GM23248 (cell line): Measurements from ENCODE around the gene APBA2. TPM values are rescaled to one million over a fixed set of nuclear protein-coding genes. Genes with fewer than 3 reads are reported as not detected.

ENCODE experiments used
- DNase-seq: peaks from one replicate; pipeline ENCODE4 v3.0.0-alpha.2; 2015
- H2AFZ ChIP-seq: fragments of 200-600 bp; sonication (generic); 2 replicates; pipeline ENCODE4 v1.6.1; 2016; ENCODE audit warnings: antibody characterized with exemption
- H3F3A ChIP-seq: fragments of 200-600 bp; sonication (generic); 2 replicates; pipeline ENCODE4 v1.6.1; 2016; ENCODE audit warnings: mild to moderate bottlenecking, antibody characterized with exemption, mixed run types; ENCODE audit not compliant: insufficient read depth
- H3K27ac ChIP-seq: fragments of 200-600 bp; sonication (generic); 2 replicates; pipeline ENCODE4 v1.5.1; 2016; ENCODE audit warnings: mild to moderate bottlenecking
- H3K27me3 ChIP-seq: fragments of 200-600 bp; sonication (generic); replicated peaks from 2 replicates; pipeline ENCODE4 v1.6.1; 2016; ENCODE audit warnings: mild to moderate bottlenecking; ENCODE audit not compliant: insufficient read depth
- H3K36me3 ChIP-seq: fragments of 200-600 bp; sonication (generic); 2 replicates; pipeline ENCODE4 v1.6.1; 2016; ENCODE audit warnings: low read depth, mild to moderate bottlenecking
- H3K4me1 ChIP-seq: fragments of 200-600 bp; sonication (generic); 2 replicates; pipeline ENCODE4 v1.6.1; 2016; ENCODE audit warnings: mild to moderate bottlenecking; ENCODE audit not compliant: insufficient read depth
- H3K4me2 ChIP-seq: fragments of 200-600 bp; sonication (generic); one replicate; pipeline ENCODE4 v1.6.1; 2016; ENCODE audit warnings: mild to moderate bottlenecking; ENCODE audit not compliant: unreplicated experiment
- H3K4me3 ChIP-seq: fragments of 200-600 bp; sonication (generic); 2 replicates; pipeline ENCODE4 v1.5.1; 2016; ENCODE audit warnings: mild to moderate bottlenecking
- H3K79me2 ChIP-seq: fragments of 200-600 bp; sonication (generic); 2 replicates; pipeline ENCODE4 v1.6.1; 2016; ENCODE audit warnings: mild to moderate bottlenecking; ENCODE audit not compliant: insufficient read depth
- H3K9ac ChIP-seq: fragments of 200-600 bp; sonication (generic); 2 replicates; pipeline ENCODE4 v1.6.1; 2016; ENCODE audit warnings: mild to moderate bottlenecking
- H3K9me2 ChIP-seq: fragments of 200-600 bp; sonication (generic); 2 replicates; pipeline ENCODE4 v1.6.1; 2016; ENCODE audit warnings: mixed run types, mild to moderate bottlenecking, moderate library complexity; ENCODE audit not compliant: insufficient read depth
- H3K9me3 ChIP-seq: fragments of 200-600 bp; sonication (generic); one replicate; pipeline ENCODE4 v1.6.1; 2017; ENCODE audit warnings: low read depth
- H4K20me1 ChIP-seq: fragments of 200-600 bp; sonication (generic); 2 replicates; pipeline ENCODE4 v1.6.0; 2016; ENCODE audit not compliant: insufficient read depth
- EZH2 ChIP-seq: fragments of 200-600 bp; sonication (generic); IDR thresholded peaks from 2 replicates; pipeline ENCODE4 v1.6.1; 2018; ENCODE audit warnings: antibody characterized with exemption, mild to moderate bottlenecking; ENCODE audit not compliant: insufficient read depth, poor library complexity, severe bottlenecking
- EZH2phosphoT487 ChIP-seq: fragments of 200-600 bp; sonication (generic); IDR thresholded peaks from 2 replicates; pipeline ENCODE4 v1.6.1; 2018; ENCODE audit warnings: antibody characterized with exemption, moderate library complexity, mild to moderate bottlenecking, low read depth; ENCODE audit not compliant: insufficient read depth
- WGBS, 2 experiments: methylation state at CpG; one replicate each; pipeline ENCODE4 v1.1.6; 2015 to 2017; ENCODE audit warnings: low lambda C conversion rate in 2 of 2, low coverage in 1 of 2; ENCODE audit errors: missing lambda C conversion rate in 2 of 2; 5-methylcytosine and 5-hydroxymethylcytosine counted together
- in situ Hi-C: fragments of 300-500 bp; cut with MboI; formaldehyde crosslinking; loops from 2 replicates; pipeline ENCODE4 v1.15.0; 2020
- polyA plus RNA-seq: library from polyadenylated mRNA; unstranded; fragments of >200 nt; fragmentation: Nextera tagmentation; extraction: Ambion mirVana; gene quantifications from 2 replicates; pipeline ENCODE4 v1.2.1, GENCODE V29; 2016
- total RNA-seq: library from RNA; depleted of rRNA; stranded (reverse); fragments of >200 nt; shearing (Covaris generic); gene quantifications from 2 replicates; pipeline ENCODE4 v1.2.3, GENCODE V29; 2014

The APBA2 gene
- total and polyA plus RNA-seq, 2 experiments from 2014 or later = 0.23 to 0.65 TPM

GRCh38 chr15:28997791-28998190 lies 112.0 kb downstream of the APBA2 start:
- Histone ChIP-seq H3K9me2 (no peaks in the 10 kb centered on the region), H3K36me3 (no peaks in the 10 kb centered on the region), H3K9me3 (no peaks in the 10 kb centered on the region), H3K4me2 (no peak overlapping the region), H3K79me2 (no peaks in the 10 kb centered on the region), H3K27me3 (no peaks in the 10 kb centered on the region; the same call in 1 of the 2 replicates), H3K9ac (no peak overlapping the region), H3K4me3 (no peak overlapping the region), H4K20me1 (no peaks in the 10 kb centered on the region), H3K4me1 (no peaks in the 10 kb centered on the region), H3K27ac (no peak overlapping the region), H3F3A (no peaks in the 10 kb centered on the region), H2AFZ (no peak overlapping the region)
- no peak for TF ChIP-seq EZH2
- TF ChIP-seq EZH2phosphoT487 = no peak
- 35 to 37% methylated on average over 4 of the region's 4 CpGs for WGBS, 2 experiments
- in situ Hi-C loops = no loop called here
- DNase-seq = no peak

GRCh38 chr15:28998511-28998910 lies 112.7 kb downstream of the APBA2 start:
- H3K9ac ChIP-seq = no peak overlapping the region
- no peaks in the 10 kb centered on the region for H4K20me1 ChIP-seq
- DNase-seq = no peak
- WGBS, 2 experiments = 40 to 41% methylated on average over 5 of the region's 5 CpGs
- no peak overlapping the region for H2AFZ ChIP-seq
- TF ChIP-seq EZH2phosphoT487 (no peak), EZH2 (no peak)
- no peaks in the 10 kb centered on the region for H3K9me3 ChIP-seq
- H3F3A ChIP-seq = no peaks in the 10 kb centered on the region
- no peaks in the 10 kb centered on the region for H3K36me3 ChIP-seq
- H3K79me2 ChIP-seq = no peaks in the 10 kb centered on the region
- H3K27me3 ChIP-seq = no peaks in the 10 kb centered on the region; the same call in 1 of the 2 replicates
- no peaks in the 10 kb centered on the region for H3K9me2 ChIP-seq
- no peaks in the 10 kb centered on the region for H3K4me1 ChIP-seq
- H3K27ac ChIP-seq = no peak overlapping the region
- H3K4me3 ChIP-seq = no peak overlapping the region
- H3K4me2 ChIP-seq = no peak overlapping the region
- in situ Hi-C loops = no loop called here

DNA sequence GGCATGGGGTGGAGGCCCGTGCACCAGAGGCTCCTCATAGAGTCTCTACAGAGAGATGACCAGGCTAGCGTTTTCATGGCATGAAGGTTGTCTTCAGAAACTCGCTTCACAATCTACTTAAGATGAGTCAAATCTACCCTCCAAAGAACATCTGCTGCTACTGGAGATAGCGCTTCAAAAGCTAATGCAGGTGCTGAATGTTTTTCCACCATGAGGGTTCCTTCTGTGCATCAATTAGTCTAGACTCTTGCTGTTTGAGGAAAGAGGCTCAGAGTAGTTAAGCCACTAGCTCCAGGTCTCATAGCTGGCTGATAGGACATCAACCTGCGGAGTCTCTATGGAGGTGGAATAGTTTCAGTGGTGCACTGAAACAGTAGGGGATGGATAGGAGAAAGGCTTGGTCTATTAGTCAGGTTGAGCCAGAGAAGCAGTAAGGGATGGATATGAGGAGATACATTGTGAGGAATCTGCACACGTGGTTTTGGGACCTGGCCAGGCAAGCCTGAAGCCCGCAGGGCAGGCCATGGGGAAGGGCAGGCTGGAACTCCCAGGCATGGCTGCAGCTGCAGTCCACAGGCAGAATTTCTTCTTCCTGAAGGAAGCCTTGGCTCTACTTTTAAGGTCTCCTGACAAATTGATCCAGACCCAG lies 117.5 kb downstream of the APBA2 start:
- Histone ChIP-seq H3K4me3 (no peak overlapping the region), H3K4me1 (no peaks in the 10 kb centered on the region), H3K79me2 (no peaks in the 10 kb centered on the region), H3K9me3 (no peaks in the 10 kb centered on the region), H3K4me2 (no peak overlapping the region), H3F3A (no peaks in the 10 kb centered on the region), H3K9me2 (no peaks in the 10 kb centered on the region), H3K27ac (no peak overlapping the region), H4K20me1 (no peaks in the 10 kb centered on the region), H2AFZ (no peak overlapping the region), H3K27me3 (no peaks in the 10 kb centered on the region), H3K36me3 (no peaks in the 10 kb centered on the region), H3K9ac (no peak overlapping the region)
- 37 to 39% methylated on average over 7 of the region's 7 CpGs for WGBS, 2 experiments
- no peak for DNase-seq
- in situ Hi-C loops = no loop called here
- TF ChIP-seq EZH2phosphoT487 = no peak
- no peak for TF ChIP-seq EZH2

- no peak overlapping the region for H3K4me3 ChIP-seq
- TF ChIP-seq EZH2phosphoT487 (no peak), EZH2 (no peak)
- no peak overlapping the region for H3K9ac ChIP-seq
- no peaks in the 10 kb centered on the region for H3K79me2 ChIP-seq
- WGBS, 2 experiments = 10% methylated on average over 2 of the region's 2 CpGs
- H3K27me3 ChIP-seq = no peaks in the 10 kb centered on the region
- no peak overlapping the region for H2AFZ ChIP-seq
- H3K36me3 ChIP-seq = no peaks in the 10 kb centered on the region
- no peak overlapping the region for H3K27ac ChIP-seq
- DNase-seq = no peak
- H4K20me1 ChIP-seq = no peaks in the 10 kb centered on the region
- in situ Hi-C loops = no loop called here
- no peaks in the 10 kb centered on the region for H3K4me1 ChIP-seq
- H3K9me3 ChIP-seq = no peaks in the 10 kb centered on the region
- H3F3A ChIP-seq = no peaks in the 10 kb centered on the region
- no peaks in the 10 kb centered on the region for H3K9me2 ChIP-seq
- no peak overlapping the region for H3K4me2 ChIP-seq
These were observed 118.1 kb downstream of the APBA2 start for GRCh38 chr15:29003840-29004233.
